Posterior cingulate gyrus (tissue), 11 donors: ENCODE data around the gene USP40.

Experiments used
- DNase-seq, 10 donors: peaks; one replicate each; pipeline versions ENCODE4 v3.0.0 to v3.0.0-alpha.2; 2020 to 2021; ENCODE audit warnings: mixed read lengths in 3 of 10
- intact Hi-C: fragments of 100-400 bp; cut with DNase I; formaldehyde crosslinking; loops from one replicate; pipeline ENCODE4 v1.15.1; 2023

The USP40 gene

DNA sequence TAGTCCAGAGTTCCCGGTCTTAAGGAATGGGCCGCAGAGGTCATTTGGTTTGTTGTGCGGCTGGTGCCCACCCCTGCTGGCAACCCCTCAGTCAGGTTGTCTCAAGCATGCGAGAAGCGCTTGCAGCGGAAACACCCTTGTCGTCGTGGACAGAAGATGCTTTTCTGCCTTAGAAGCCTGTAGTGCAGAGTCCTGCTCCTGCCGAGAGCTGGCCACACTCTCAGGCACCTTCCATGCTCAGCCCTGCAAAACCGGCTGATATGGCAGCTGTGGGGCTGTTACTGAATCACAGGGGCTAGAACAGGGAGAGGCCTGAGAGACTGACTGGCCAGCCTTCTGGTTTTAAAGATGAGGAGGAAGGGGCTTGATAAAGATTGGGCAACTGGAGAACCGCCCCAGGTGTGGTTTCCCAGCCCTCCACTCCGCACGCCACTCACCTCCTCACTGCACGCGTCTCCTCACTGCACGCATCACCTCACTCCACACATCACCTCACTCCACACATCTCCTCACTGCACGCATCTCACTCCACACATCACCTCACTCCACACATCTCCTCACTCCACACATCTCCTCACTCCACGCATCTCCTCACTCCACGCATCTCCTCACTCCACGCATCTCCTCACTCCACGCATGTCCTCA, 103.6 kb downstream of the USP40 start:
- DNase-seq: peak in 2 of 10 donors; percentile 57 to 69
- intact Hi-C loops: no loop called here

DNA sequence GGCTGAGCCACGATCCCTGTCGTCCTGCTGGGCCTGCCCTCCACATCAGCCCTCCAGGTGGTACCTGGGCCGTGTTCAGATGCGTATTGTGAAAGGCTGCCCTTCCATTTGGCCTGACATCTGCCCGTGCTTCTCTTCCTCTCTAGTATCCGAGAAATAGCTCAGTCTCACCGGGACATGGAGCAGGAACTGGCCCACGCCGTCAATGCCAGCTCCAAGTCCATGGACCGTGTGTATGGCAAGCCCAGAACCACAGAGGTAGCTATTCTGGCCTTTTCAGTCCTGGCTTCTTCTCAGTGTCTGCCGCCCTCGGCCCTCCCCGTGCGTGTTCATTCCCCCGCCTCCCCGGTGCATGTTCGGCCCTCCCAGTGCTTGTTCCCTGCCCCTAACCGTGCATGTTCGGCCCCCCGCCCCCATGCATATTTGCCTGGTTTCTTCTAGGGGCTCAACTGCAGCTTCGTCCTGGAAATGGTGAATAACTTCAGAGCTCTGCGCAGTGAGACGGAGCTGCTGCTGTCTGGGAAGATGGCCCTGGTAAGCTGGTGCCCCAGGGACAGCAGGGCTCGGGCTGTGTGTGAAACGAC, 104.3 kb downstream of the USP40 start:
- intact Hi-C loops: no loop called here
- DNase-seq: peak in 3 of 10 donors; percentile 38 to 64 (median 56)

DNA sequence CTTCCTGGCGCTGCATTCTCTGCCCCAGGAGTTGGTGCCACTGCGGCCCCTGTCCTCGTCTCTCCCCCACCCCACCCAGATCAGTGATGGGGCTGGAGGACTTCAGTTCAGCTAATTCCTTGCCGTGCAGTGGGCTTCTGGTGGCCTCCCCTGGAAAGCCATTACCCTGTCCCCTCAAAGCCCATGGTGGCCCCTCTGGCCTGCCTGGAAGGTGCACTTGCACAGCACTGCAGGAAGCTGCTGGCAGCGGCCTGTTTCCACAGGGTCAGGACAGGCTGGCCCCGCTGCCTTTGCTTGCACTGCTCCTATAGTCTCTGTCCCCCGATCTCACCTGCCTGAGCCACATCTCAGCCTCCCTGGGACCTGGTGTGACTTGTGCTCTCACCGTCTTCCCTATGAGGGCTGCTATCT, 105.1 kb downstream of the USP40 start:
- intact Hi-C loops: no loop called here
- DNase-seq: peak in 2 of 10 donors; percentile 4 to 63

DNA sequence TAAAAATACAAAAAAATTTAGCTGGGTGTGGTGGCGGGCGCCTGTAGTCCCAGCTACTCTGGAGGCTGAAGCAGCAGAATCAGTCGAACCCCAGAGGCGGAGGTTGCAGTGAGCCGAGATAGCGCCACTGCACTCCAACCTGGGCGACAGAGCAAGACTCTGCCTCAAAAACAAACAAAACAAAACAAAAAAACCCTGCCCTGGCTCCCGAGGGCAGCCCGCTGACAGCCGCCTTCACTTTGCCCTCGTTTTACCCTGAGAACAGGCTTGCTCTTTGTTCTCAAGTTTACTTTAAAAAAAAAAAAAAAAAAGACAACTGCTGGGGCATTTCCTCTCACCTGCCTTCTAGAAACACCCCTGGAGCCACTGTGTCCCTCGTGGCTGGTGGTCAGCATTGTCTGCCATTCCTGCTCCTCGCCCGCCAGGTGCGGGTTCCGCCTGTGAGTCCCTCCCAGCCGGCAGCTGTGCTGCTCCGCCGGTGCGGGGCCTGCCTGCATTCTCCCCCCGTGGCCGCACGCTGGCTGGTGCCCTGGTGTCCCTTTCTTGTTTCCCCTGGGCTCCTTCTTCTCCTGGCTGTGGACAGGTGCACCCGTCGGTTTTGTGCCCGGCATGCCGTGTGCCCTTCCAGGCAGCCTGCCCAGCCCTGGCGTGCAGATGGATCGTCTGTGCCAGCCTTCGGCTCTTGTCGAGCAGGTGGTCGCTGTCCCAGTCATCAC, 105.7 kb downstream of the USP40 start:
- intact Hi-C loops: no loop called here
- peak in 6 of 10 donors; percentile 24 to 85 (median 40) for DNase-seq

DNA sequence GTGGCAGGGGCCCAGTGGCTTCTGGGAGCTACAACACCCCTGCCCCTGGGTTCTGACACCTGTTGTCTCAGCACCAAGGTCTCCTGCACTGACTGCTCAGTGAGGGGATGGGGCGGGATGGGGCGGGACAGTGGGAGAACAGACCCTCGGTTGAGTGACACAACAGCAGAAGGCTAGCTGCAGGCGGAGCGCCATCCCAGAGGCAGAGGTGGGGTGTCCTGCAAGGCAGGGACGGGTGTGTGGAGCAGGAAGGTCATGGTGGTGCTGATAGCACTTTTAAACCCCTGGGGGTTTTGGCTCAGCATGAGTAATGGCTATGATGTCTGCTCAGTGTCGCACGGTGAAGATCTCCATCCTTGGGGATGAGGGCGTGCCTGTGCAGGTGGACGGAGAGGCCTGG, 107.2 kb downstream of the USP40 start:
- peak in 2 of 10 donors; percentile 16 to 32 for DNase-seq
- intact Hi-C loops: no loop called here

DNA sequence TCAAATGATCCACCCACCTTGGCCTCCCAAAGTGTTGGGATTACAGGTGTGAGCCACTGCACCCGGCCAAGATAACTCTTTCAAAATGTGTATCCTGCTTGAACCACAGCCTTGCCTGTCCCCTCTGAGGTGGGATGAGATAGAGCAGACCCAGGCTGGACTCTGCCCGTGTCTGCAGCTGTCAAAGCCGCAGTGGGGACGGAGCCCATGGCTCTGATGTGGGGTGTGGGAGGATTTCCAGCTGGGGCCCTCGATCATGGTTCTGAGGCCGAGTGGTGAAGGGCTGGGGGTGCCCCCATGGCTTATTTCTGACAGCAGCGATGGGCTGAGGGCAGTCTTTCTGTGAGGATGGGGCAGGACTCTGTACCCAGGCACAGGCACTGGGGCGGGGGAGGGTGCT, 107.8 kb downstream of the USP40 start:
- DNase-seq: peak in 4 of 10 donors; percentile 0 to 76 (median 21)
- intact Hi-C loops: no loop called here

DNA sequence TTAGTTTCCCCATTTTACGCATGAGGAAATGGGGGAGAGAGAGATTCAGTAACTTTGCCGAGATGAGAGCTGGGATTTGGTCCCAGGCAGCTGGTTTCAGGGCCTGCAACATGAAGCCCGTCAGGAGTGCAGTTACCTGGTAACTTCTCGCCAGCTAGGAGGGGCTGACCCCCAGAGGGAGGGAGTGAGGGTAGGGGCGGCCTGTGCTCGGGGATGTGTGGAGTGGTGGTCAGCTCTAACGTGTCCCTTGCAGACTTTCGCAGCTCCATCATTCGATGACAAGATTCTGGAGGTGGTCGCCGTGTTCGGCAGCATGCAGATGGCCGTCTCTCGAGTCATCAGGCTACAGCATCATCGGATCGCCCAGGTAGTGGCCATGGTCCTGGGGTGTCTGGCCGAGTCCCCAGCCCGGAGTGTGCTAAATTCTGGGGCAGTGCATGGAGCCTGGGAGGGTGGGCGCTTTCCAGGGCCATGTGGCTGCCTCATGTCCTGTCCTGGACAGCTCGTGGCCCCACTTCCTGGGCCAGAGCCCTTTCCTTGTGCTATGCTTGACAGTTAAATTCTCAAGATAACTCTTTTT, 108.5 kb downstream of the USP40 start:
- DNase-seq: peak in 4 of 10 donors; percentile 0 to 71 (median 40)
- intact Hi-C loops: no loop called here

DNA sequence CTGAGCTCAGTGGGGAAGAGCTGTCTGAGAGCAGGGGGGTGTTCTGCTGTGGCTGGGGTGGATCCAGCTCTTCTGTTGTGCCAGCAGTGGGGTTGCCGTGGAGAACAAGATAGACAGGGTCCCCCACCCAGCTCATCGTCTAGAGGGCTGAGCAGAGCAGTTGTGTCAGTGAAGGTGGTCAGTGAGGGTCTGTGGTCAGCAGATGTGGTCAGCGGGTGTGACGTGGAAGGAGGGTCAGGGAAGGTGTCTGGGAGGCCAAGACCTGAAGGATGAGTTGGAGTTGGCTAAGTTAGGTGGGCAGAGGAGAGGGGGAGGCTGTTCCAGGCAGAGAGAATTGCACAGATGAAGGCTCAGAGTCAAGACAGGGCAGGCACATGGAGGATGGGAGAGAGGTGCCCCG, 109.2 kb downstream of the USP40 start:
- peak in 4 of 10 donors; percentile 2 to 19 (median 8) for DNase-seq
- intact Hi-C loops: no loop called here

DNA sequence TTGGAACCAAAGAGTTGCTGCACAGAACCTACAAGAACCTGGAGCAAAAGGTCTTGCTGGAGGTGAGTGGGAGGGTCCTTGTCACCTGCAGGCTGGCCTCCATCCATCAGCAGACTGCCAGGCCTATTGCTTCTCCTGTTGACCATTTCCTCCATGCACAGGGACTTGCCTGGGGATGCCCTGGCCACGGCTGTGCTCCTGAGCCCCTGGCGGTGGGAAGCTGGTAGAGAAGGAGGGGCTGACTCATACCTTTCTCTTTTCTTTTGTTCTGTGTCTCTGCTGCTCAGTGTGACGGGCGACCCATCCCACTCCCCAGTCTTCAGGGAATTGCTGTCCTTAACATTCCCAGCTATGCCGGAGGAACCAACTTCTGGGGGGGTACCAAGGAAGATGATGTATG, 109.6 kb downstream of the USP40 start:
- intact Hi-C loops: no loop called here
- DNase-seq: peak in 3 of 10 donors; percentile 32 to 47 (median 39)

DNA sequence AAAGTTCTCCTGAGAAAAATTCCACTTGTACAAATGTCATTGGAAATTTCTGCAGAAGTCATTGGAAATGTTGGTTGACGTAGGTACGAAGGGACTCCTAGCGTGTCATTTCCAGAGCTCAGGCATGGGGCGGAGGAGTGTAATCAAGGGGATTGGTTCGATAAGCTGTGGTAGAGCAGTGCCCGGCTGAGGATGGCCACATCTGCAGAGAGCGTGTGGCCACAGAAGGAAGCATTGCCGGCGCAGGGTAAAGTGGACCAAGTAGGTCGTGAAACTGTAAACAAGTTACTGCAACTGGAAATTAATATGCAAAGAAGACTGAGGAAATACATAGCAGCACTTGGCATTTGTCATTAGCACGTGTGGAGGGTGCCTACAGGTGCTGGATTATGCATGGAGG, 110.5 kb downstream of the USP40 start:
- DNase-seq: peak in 4 of 10 donors; percentile 3 to 61 (median 30)
- intact Hi-C loops: no loop called here

DNA sequence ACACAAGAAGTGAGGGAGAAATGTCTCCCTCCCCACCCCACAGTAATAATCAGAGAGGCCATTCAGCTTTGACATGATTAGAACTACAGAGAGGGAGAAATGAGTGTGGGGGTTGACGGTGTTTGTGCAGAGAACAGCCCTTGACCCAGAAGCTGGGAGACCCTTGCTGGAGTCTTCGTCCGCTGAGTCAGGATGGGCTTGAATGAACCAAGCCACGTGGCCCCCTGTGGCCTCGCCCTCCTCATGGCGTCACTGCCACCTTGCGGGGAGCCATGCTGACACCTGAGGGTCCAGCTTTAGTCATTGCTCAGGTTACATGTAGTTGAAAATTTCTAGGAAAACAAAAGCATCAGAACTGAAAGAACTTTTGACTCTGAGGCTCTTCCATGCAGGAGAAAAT, 111.1 kb downstream of the USP40 start:
- intact Hi-C loops: no loop called here

DNA sequence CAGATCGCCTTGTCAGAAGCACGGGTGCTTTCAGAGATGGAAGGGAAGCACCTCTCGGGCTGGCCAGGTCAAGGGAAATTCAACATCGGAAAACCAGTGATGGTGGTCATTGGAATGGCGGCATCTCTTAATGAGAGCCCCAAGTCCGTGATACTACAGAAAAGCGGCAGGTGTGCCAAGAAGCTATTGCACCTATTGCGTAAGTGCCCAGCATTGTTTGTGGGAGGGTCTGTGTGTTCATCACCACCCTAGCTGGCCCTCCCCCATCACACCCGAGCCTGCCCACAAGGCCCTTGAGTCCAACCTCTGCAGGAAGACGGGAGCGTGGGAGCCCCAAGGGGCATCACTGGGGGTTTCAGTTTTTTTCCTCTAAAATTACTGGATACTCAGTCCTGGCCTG, 111.6 kb downstream of the USP40 start:
- intact Hi-C loops: no loop called here
- peak in 2 of 10 donors; percentile 46 to 57 for DNase-seq

More for the DNA sequence above, 111.1 kb downstream of the USP40 start:
- DNase-seq: peak in 3 of 10 donors; percentile 30 to 48 (median 41)

DNA sequence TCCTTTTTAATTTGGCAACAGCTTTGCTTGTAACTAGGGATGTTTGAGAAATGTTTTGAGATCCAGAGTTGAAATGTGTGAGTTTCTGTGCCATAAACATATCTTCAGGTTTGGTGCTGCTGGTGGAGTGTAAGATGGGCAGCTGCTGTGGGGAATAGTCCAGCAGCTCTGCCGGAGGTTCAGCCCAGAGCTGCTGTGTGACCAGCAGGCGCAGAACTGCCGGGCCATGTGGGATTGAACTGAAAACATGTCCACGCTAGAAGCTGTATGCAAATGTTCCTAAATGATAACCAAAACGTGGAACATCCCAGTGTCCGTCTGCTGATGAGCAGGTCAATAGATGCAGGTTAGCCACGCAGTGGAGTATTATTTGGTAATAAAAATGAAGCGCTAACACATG, 112.7 kb downstream of the USP40 start:
- DNase-seq: peak in 2 of 10 donors; percentile 72 to 78
- intact Hi-C loops: no loop called here

DNA sequence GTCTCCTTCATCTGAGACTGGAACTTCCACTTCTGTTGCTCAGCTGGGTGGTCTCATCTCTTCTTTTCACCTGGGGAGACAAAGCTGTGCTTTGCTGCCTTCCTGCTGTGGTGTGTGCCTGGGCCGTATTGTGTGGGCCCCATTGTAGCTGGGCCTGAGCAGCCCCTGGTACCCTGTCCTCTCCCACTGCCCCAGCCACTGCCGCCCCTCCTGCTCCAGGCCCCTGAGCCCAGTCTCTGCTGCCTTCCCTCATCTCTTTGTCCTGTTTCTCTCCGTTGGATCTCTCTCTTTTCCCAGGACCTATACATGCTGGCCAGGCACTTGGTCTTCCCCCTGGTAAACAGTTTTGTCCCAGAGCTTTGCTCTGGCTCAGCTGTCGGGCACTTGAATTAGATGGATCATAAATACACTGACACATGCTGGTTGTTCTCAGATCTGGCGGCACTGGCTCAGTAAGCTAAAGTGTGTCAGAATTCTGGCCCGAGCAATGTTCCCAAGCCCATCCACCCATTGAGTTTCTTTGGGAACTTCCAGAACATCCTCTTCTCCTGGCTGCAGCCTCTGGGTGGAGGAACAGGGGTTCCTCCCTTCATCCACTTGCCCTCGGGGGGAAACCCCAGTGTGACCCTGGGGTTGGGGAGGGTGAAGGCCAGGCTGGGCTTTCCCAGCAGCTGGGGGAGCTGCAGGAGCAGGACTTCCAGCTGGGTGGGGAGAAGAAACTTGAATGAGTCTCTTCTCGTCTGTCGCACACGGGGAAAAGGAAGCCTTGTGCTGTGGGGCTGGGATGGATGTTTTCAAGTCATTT, 113.3 kb downstream of the USP40 start:
- intact Hi-C loops: no loop called here
- DNase-seq: peak in 2 of 10 donors; percentile 61 to 63

DNA sequence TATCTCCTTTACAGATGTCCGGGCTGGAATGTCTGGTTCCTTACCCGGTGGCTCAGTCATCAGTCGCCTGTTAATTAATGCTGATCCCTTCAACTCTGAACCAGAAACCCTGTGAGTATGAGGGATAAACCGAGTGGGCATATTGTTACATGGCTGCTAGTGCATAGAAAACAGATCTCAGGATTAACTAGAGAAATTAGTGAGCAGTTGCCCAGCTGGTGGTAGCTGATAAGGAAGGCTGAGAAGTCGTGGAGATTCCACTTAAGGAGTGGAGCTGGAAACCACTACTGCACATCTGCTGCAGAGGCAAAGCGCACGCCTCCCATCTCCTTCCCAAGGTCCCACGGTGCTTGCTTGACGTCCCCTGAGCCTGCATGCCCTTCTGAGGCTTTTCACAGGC, 114.6 kb downstream of the USP40 start:
- DNase-seq: peak in 2 of 10 donors; percentile 15 to 44
- intact Hi-C loops: no loop called here

DNA sequence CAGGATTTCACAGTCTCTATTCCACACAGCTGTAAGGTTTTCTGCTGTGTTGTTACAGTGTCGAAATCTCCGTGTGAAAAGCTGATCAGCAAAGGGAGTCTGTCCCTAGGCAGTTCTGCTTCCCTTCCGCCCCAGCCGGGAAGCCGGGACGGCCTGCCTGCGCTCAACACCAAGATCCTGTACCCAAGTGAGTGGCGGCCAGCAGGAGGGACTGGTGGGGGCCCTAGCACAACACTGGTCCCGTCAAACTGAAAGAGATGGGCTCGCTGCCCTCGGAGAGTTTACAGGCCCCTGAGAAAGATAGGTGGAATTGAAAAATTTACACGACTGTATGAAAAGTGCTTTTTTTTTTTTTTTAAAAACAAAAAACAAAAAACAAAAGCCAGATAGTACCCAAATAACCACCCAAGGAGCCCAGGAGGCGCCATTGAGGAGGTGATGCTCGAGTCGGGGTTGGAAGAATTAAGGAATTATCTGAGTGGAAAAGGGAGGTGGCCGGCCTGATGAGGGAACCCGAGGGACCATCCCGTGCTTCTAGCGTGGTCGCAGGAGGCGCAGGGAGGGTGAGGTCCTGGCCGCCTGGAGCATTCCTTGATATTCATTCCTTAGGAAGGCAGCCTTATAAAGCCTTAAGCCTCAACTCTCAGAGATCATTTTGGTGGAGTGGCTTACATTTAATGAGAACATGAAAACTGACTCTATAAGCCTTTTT, 115.6 kb downstream of the USP40 start:
- intact Hi-C loops: no loop called here
- peak in 3 of 10 donors; percentile 1 to 40 (median 38) for DNase-seq

DNA sequence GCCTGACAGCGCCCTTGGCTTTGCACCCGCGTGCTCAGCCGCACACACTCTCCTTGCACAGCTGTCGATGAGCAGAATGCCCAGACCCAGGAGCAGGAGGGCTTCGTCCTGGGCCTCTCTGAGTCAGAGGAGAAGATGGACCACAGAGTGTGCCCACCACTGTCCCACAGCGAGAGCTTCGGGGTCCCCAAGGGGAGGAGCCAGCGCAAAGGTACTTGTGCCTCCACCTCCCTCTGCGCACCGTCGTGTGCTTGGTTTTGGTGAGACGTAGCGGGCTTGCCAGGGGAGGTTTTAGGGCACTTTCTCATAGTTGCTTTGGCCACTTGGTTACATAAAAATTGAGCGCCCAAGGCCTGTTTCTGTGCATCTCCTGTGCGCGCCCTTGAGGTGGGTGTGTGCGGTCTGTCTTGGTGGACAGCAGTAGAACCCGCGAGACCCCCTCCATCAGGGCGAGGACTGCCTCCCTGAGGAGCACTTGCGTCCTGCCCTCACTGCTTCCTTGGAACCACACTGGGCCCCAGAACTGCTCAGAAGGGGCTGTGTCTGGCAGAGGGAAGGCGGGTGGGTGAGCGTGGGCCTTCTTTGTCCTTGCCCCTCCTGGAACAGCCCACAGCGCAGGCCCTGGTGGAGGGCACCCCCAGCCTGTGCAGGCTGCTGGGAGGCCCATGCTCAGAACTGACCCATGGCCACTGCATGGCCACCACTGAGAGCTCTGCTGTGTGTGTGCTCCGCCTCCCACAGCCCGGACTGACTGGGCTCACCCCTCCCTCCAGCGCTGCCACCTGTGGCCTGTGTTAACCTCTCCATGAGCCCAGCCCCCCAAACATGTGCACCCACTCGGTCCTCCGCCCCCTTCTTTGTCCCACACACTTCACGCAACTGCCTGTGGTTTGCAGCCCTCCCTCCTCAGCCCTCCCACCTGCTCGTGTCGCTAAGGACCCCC, 116.4 kb downstream of the USP40 start:
- peak in 4 of 10 donors; percentile 3 to 64 (median 32) for DNase-seq
- intact Hi-C loops: loop anchor here (5.0 to 10.0 kb wide), 4 partner anchors 65 to 262 kb away; partner anchors contain the start of genes ATG16L1 and UGT1A5
